ENCODE results near the gene LYST.

- TF ChIP-seq CTCF (IDR thresholded peaks at IDR 0.05; ENCODE audit: low read length): no peak
- TF ChIP-seq EZH2phosphoT487 (IDR thresholded peaks at IDR 0.05; ENCODE audit: low read length): no peak
Measured at GRCh38 chr1:235682216-235682615, 184.5 kb downstream of the LYST start.

Measured in MM.1S (cell line).